Activated gamma-delta T cell treated with anti-CD3 and anti-CD28 coated beads, Interleukin-2, amount 50 U/mL, for 16 hours (primary cell): ENCODE data around the gene TMEM266.

Experiments used
- DNase-seq: peaks from one replicate; pipeline ENCODE4 v3.0.0-alpha.2; 2020; ENCODE audit warnings: low read depth

The TMEM266 gene

GRCh38 chr15:76203346-76204108 is 143.7 kb downstream of the TMEM266 start:
- no peak for DNase-seq

GRCh38 chr15:76204109-76204845 is 144.5 kb downstream of the TMEM266 start:
- DNase-seq: no peak

GRCh38 chr15:76204916-76205460 is 145.2 kb downstream of the TMEM266 start:
- DNase-seq: no peak

- DNase-seq: no peak
These were observed 146.7 kb downstream of the TMEM266 start for GRCh38 chr15:76206325-76206976.

- no peak for DNase-seq
These were observed 148.4 kb downstream of the TMEM266 start for GRCh38 chr15:76208084-76208785.

- DNase-seq: no peak
These were observed 149.1 kb downstream of the TMEM266 start for GRCh38 chr15:76208786-76209424.

- no peak for DNase-seq
These were observed 149.7 kb downstream of the TMEM266 start for GRCh38 chr15:76209523-76209922.

- DNase-seq: no peak
These were observed 150.2 kb downstream of the TMEM266 start for GRCh38 chr15:76209942-76210341.

- no peak for DNase-seq
These were observed 155.8 kb downstream of the TMEM266 start for GRCh38 chr15:76215634-76216033.

- no peak for DNase-seq
These were observed 157.5 kb downstream of the TMEM266 start for GRCh38 chr15:76217029-76217881.

GRCh38 chr15:76217882-76218217 is 158.1 kb downstream of the TMEM266 start:
- no peak for DNase-seq

- no peak for DNase-seq
These were observed 161.4 kb downstream of the TMEM266 start for GRCh38 chr15:76221085-76221767.

- DNase-seq: no peak
These were observed 162.4 kb downstream of the TMEM266 start for GRCh38 chr15:76222159-76222558.

- no peak for DNase-seq
These were observed 163.7 kb downstream of the TMEM266 start for GRCh38 chr15:76223521-76223920.

- DNase-seq: no peak
These were observed 169.5 kb downstream of the TMEM266 start for GRCh38 chr15:76229266-76229665.

GRCh38 chr15:76233921-76234320 is 174.1 kb downstream of the TMEM266 start:
- no peak for DNase-seq

GRCh38 chr15:76234337-76234889 is 174.6 kb downstream of the TMEM266 start:
- DNase-seq: no peak

- DNase-seq: no peak
These were observed 175.5 kb downstream of the TMEM266 start for GRCh38 chr15:76235186-76235826.

GRCh38 chr15:76236350-76236749 is 176.6 kb downstream of the TMEM266 start:
- DNase-seq: no peak
